Astrocyte (in vitro differentiated cells and primary cell): ENCODE results near the gene RNF144A. TPM values are rescaled to one million over a fixed set of nuclear protein-coding genes. Genes with fewer than 3 reads are reported as not detected.

Source experiments
- DNase-seq: peaks from one replicate; pipeline ENCODE4 v3.0.0-alpha.2; 2010; ENCODE audit warnings: low read depth
- FAIRE-seq: peaks from 2 replicates; lab custom pipeline; 2011; peaks lifted over from hg19 to GRCh38; lab: Jason Lieb, UNC
- H2AFZ ChIP-seq: 2 replicates; pipeline ENCODE4 v1.6.0; 2012; ENCODE audit warnings: low read depth, low read length, inconsistent platforms
- H3K27ac ChIP-seq: 2 replicates; pipeline ENCODE4 v1.5.1; 2011; ENCODE audit warnings: low read depth, low read length, inconsistent platforms
- H3K27me3 ChIP-seq: 2 replicates; pipeline ENCODE4 v1.6.0; 2011; ENCODE audit warnings: low read length, inconsistent platforms; ENCODE audit not compliant: insufficient read depth
- H3K36me3 ChIP-seq: 2 replicates; pipeline ENCODE4 v1.5.1; 2011; ENCODE audit warnings: low read length, inconsistent platforms; ENCODE audit not compliant: insufficient read depth
- H3K4me1 ChIP-seq: 2 replicates; pipeline ENCODE4 v1.5.1; 2011; ENCODE audit warnings: low read length, inconsistent platforms; ENCODE audit not compliant: insufficient read depth
- H3K4me2 ChIP-seq: 2 replicates; pipeline ENCODE4 v1.6.0; 2012; ENCODE audit warnings: low read length, inconsistent platforms
- H3K4me3 ChIP-seq: 2 replicates; pipeline ENCODE4 v1.5.1; 2011; ENCODE audit warnings: low read depth, mild to moderate bottlenecking, low read length, inconsistent platforms; ENCODE audit not compliant: insufficient read depth
- H3K79me2 ChIP-seq: 2 replicates; pipeline ENCODE4 v1.6.0; 2012; ENCODE audit warnings: mild to moderate bottlenecking, low read length, inconsistent platforms; ENCODE audit not compliant: insufficient read depth
- H3K9ac ChIP-seq: 2 replicates; pipeline ENCODE4 v1.6.0; 2012; ENCODE audit warnings: mild to moderate bottlenecking, low read length, inconsistent platforms
- H3K9me3 ChIP-seq: 2 replicates; pipeline ENCODE4 v1.5.1; 2012; ENCODE audit warnings: low read depth, mild to moderate bottlenecking, low read length, inconsistent platforms; ENCODE audit not compliant: insufficient read depth
- H4K20me1 ChIP-seq: 2 replicates; pipeline ENCODE4 v1.6.0; 2012; ENCODE audit warnings: low read length, inconsistent platforms; ENCODE audit not compliant: insufficient read depth
- H3K27ac Mint-ChIP-seq: one replicate; pipeline ENCODE4 v1.8.0; 2021; ENCODE audit warnings: mild to moderate bottlenecking, mixed read lengths; ENCODE audit not compliant: unreplicated experiment
- H3K27me3 Mint-ChIP-seq: one replicate; pipeline ENCODE4 v1.8.0; 2021; ENCODE audit warnings: low read depth, mixed read lengths; ENCODE audit not compliant: unreplicated experiment
- H3K36me3 Mint-ChIP-seq: one replicate; pipeline ENCODE4 v1.8.0; 2021; ENCODE audit warnings: low read depth, mixed read lengths; ENCODE audit not compliant: unreplicated experiment
- H3K4me1 Mint-ChIP-seq: one replicate; pipeline ENCODE4 v1.8.0; 2021; ENCODE audit warnings: low read depth, mixed read lengths; ENCODE audit not compliant: unreplicated experiment
- H3K4me3 Mint-ChIP-seq: one replicate; pipeline ENCODE4 v1.8.0; 2021; ENCODE audit warnings: mild to moderate bottlenecking, moderate library complexity, mixed read lengths; ENCODE audit not compliant: unreplicated experiment
- H3K9me3 Mint-ChIP-seq: one replicate; pipeline ENCODE4 v1.8.0; 2021; ENCODE audit warnings: mild to moderate bottlenecking, mixed read lengths; ENCODE audit not compliant: unreplicated experiment
- CTCF ChIP-seq: IDR thresholded peaks from 2 replicates; pipeline ENCODE4 v1.5.1; 2011; ENCODE audit warnings: low read depth, mild to moderate bottlenecking, inconsistent platforms, low read length, moderate library complexity; ENCODE audit not compliant: insufficient read depth
- EZH2 ChIP-seq: IDR thresholded peaks from 2 replicates; pipeline ENCODE4 v1.6.1; 2012; ENCODE audit warnings: mild to moderate bottlenecking, low read length, inconsistent platforms; ENCODE audit not compliant: insufficient read depth
- total RNA-seq: library from RNA; stranded (reverse); gene quantifications from 2 replicates; pipeline ENCODE4 v1.2.1, GENCODE V29; 2021

RNF144A gene
- total RNA-seq, 1 donor from 2014 or later, result 4.9 TPM

DNA sequence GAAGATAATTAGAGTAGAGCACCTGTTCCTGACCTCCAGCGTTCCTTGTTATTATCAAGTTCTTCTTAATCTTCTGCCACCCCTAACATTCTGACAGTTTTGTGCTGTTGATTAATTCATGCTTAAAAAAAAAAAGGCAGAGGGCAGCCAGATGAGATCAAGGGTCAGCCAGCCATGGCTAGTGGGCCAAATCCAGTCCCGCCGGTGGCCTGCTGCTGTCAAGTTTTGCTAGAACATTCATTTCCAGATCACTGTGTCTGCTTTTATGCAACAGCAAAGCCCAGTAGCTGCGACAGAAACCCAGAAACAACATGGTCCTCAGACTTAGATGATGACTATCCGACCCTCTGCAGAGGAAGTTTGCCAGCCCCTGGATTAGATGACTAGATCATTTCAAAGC is 101.6 kb downstream of the RNF144A start:
- H3K4me1 ChIP-seq, result peaks cover 28% of the 10 kb centered on the region
- no peak overlapping the region for H3K27ac Mint-ChIP-seq
- H3K9ac ChIP-seq, result no peak overlapping the region
- H3K4me3 Mint-ChIP-seq, result no peak overlapping the region
- no peaks in the 10 kb centered on the region for H3K9me3 ChIP-seq
- FAIRE-seq (no peak), DNase-seq (no peak)
- no peaks in the 10 kb centered on the region for H3K27me3 ChIP-seq
- H3K4me2 ChIP-seq, result no peak overlapping the region
- no peak overlapping the region for H3K4me3 ChIP-seq
- H3K79me2 ChIP-seq, result no peaks in the 10 kb centered on the region
- no peaks in the 10 kb centered on the region for H3K27me3 Mint-ChIP-seq
- no peaks in the 10 kb centered on the region for H4K20me1 ChIP-seq
- no peak overlapping the region for H2AFZ ChIP-seq
- H3K36me3 Mint-ChIP-seq, result no peaks in the 10 kb centered on the region
- H3K4me1 Mint-ChIP-seq, result peaks cover 23% of the 10 kb centered on the region
- H3K36me3 ChIP-seq, result no peaks in the 10 kb centered on the region
- no peaks in the 10 kb centered on the region for H3K9me3 Mint-ChIP-seq
- H3K27ac ChIP-seq, result no peak overlapping the region
- TF ChIP-seq CTCF (no peak), EZH2 (no peak)

GRCh38 chr2:7019191-7019590 is 102.0 kb downstream of the RNF144A start:
- Histone ChIP-seq H3K9me3 (no peaks in the 10 kb centered on the region), H3K27me3 (no peaks in the 10 kb centered on the region), H3K27ac (no peak overlapping the region), H3K36me3 (no peaks in the 10 kb centered on the region), H2AFZ (no peak overlapping the region), H3K9ac (no peak overlapping the region), H4K20me1 (no peaks in the 10 kb centered on the region), H3K79me2 (no peaks in the 10 kb centered on the region), H3K4me3 (no peak overlapping the region), H3K4me1 (peaks cover 24% of the 10 kb centered on the region), H3K4me2 (no peak overlapping the region)
- H3K27ac Mint-ChIP-seq, result no peak overlapping the region
- DNase-seq, result no peak
- H3K27me3 Mint-ChIP-seq, result no peaks in the 10 kb centered on the region
- TF ChIP-seq CTCF (no peak), EZH2 (no peak)
- no peaks in the 10 kb centered on the region for H3K9me3 Mint-ChIP-seq
- no peak for FAIRE-seq
- H3K36me3 Mint-ChIP-seq, result no peaks in the 10 kb centered on the region
- peaks cover 24% of the 10 kb centered on the region for H3K4me1 Mint-ChIP-seq
- H3K4me3 Mint-ChIP-seq, result no peak overlapping the region

- H3K9ac ChIP-seq, result no peak overlapping the region
- H3K4me3 Mint-ChIP-seq, result no peak overlapping the region
- H3K4me1 ChIP-seq, result peaks cover 15% of the 10 kb centered on the region
- H3K4me3 ChIP-seq, result no peak overlapping the region
- no peak for TF ChIP-seq EZH2
- no peak for TF ChIP-seq CTCF
- no peak overlapping the region for H3K27ac ChIP-seq
- H3K9me3 ChIP-seq, result no peaks in the 10 kb centered on the region
- H3K9me3 Mint-ChIP-seq, result no peaks in the 10 kb centered on the region
- H2AFZ ChIP-seq, result no peak overlapping the region
- H3K36me3 Mint-ChIP-seq, result no peaks in the 10 kb centered on the region
- H3K4me1 Mint-ChIP-seq, result peaks cover 16% of the 10 kb centered on the region
- no peaks in the 10 kb centered on the region for H3K79me2 ChIP-seq
- no peak for FAIRE-seq
- H3K36me3 ChIP-seq, result no peaks in the 10 kb centered on the region
- H3K27ac Mint-ChIP-seq, result no peak overlapping the region
- H3K27me3 Mint-ChIP-seq, result no peaks in the 10 kb centered on the region
- no peaks in the 10 kb centered on the region for H3K27me3 ChIP-seq
- H3K4me2 ChIP-seq, result no peak overlapping the region
- no peak for DNase-seq
- no peaks in the 10 kb centered on the region for H4K20me1 ChIP-seq
Observed at GRCh38 chr2:7020059-7020458, 102.8 kb downstream of the RNF144A start.
